Thyroid gland (tissue), 4 donors: ENCODE measurements around the gene RGS13.

Source experiments
- POLR2A ChIP-seq, 2 donors: fragments of 450-650 bp; IDR thresholded peaks; one replicate each; pipeline ENCODE4 v1.6.1; 2017; ENCODE audit warnings: antibody characterized with exemption in 2 of 2, mild to moderate bottlenecking in 2 of 2, moderate library complexity in 1 of 2
- TF ChIP-seq, protein P1 (sequence below), 6 experiments: fragments of 200-600 bp in 3 of 6; fragments of 450-650 bp in 3 of 6; sonication (generic) in 3 of 6; IDR thresholded peaks; one replicate each; pipeline ENCODE4 v1.5.1; 2016 to 2019; ENCODE audit warnings: antibody characterized with exemption in 6 of 6, mild to moderate bottlenecking in 2 of 6, inconsistent platforms in 1 of 6, moderate library complexity in 1 of 6

DNA sequence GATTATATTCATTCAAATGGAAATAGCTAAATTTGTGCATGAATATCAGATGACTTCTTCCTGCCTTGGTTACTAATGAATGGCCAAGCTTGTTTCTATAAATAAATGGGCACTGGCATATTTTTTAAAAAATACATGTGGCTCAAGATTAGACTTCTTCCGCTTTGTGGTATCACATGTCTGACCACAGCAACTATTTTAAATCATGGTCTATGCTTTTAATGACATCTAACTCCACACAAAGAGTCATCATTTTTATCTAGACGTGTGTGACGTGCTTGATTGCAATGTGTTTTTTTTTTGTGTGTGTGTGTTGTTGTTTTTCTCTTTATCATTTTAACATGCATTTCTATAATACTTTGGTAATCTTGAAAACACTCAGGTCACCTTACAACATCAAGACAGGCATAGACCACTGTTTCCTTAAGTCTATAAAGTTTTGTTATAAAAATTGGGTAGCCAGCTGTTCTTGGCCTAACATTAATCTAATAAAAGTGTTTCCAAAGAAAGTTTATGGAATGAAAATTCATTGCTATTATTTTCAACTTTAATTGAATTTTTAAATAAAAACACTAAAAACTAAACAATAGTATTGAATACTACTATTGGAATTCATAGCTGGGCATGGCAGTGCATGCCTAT is 30.8 kb upstream of the RGS13 start:
- TF ChIP-seq, protein P1, sequence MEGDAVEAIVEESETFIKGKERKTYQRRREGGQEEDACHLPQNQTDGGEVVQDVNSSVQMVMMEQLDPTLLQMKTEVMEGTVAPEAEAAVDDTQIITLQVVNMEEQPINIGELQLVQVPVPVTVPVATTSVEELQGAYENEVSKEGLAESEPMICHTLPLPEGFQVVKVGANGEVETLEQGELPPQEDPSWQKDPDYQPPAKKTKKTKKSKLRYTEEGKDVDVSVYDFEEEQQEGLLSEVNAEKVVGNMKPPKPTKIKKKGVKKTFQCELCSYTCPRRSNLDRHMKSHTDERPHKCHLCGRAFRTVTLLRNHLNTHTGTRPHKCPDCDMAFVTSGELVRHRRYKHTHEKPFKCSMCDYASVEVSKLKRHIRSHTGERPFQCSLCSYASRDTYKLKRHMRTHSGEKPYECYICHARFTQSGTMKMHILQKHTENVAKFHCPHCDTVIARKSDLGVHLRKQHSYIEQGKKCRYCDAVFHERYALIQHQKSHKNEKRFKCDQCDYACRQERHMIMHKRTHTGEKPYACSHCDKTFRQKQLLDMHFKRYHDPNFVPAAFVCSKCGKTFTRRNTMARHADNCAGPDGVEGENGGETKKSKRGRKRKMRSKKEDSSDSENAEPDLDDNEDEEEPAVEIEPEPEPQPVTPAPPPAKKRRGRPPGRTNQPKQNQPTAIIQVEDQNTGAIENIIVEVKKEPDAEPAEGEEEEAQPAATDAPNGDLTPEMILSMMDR (IDR thresholded peaks at IDR 0.05) = no peak
- TF ChIP-seq POLR2A (IDR thresholded peaks at IDR 0.05) = no peak
